ENCODE results near the gene DNA2. TPM values are rescaled to one million over a fixed set of nuclear protein-coding genes. Genes with fewer than 3 reads are reported as not detected.

The DNA2 gene
- total and polyA plus RNA-seq, 2 donors (not counting 1 experiment from before 2014, with no cell fraction given) = 1.6 to 6.5 TPM

- intact Hi-C loops (cut with micrococcal nuclease) = loop anchor here (1.0 to 10.0 kb wide), 7 partner anchors 64 to 622 kb away; partner anchors contain the start of genes CCAR1, DDX21, DNA2 and SIRT1
- ATAC-seq (ENCODE audit: low read depth) (peak; percentile 93), DNase-seq (peak; percentile 91)
- Histone ChIP-seq H3K9me3 (ENCODE audit: control extremely low read depth in 1 of 3, control insufficient read depth in 2 of 3, insufficient read depth in 1 of 3, low read length in 2 of 3) (no peaks in the 10 kb centered on the region), H3K27me3 (replicated peaks in 1 of 4; ENCODE audit: control extremely low read depth in 1 of 4, control insufficient read depth in 3 of 4, insufficient read depth in 4 of 4, low read length in 3 of 4) (no peaks in the 10 kb centered on the region), H3K36me3 (replicated peaks in 1 of 2; ENCODE audit: control extremely low read depth in 1 of 2, control insufficient read depth in 1 of 2, extremely low read depth in 1 of 2, insufficient read depth in 2 of 2, low read length in 1 of 2) (no peaks in the 10 kb centered on the region), H3K4me1 (ENCODE audit: control insufficient read depth in 2 of 2, insufficient read depth in 2 of 2, low read length in 2 of 2) (peaks cover 6 to 9% of the 10 kb centered on the region in 2 donors), H4K20me1 (ENCODE audit: control insufficient read depth, insufficient read depth, low read length, poor library complexity, severe bottlenecking) (peaks cover 7% of the 10 kb centered on the region), H3K27ac (ENCODE audit: low read length in 2 of 2) (peak within 1 kb of the TSS; percentile 51 to 83), H3K4me3 (ENCODE audit: control extremely low read depth in 1 of 5, extremely low read depth in 1 of 5, insufficient read depth in 1 of 5, low read depth in 2 of 5, low read length in 4 of 5) (peak within 1 kb of the TSS; percentile 79 to 94 (median 91)), H3K79me2 (ENCODE audit: control insufficient read depth, insufficient read depth, low read length) (peaks cover 36% of the 10 kb centered on the region), H3K9ac (ENCODE audit: low read length) (peak within 1 kb of the TSS; percentile 91), H3K4me2 (replicated peaks; ENCODE audit: low read depth, low read length, poor library complexity, severe bottlenecking) (peak within 1 kb of the TSS; percentile 82), H2AFZ (ENCODE audit: insufficient read depth, low read depth, low read length, poor library complexity, severe bottlenecking) (peak within 1 kb of the TSS; percentile 97)
- ChIA-PET CTCF (interaction anchor here (0.6 to 1.8 kb wide), 6 partner anchors 9 to 636 kb away, joined by 3 to 6 read pairs (median 4); partner anchors contain the start of gene DNA2), POLR2A (interaction anchor here (0.6 to 1.8 kb wide), 4 partner anchors 9 to 1003 kb away, joined by 3 to 10 read pairs (median 8); partner anchors contain the start of genes HNRNPH3 and PBLD)
- Mint-ChIP-seq H3K4me1 (peaks cover 22% of the 10 kb centered on the region), H3K27me3 (no peaks in the 10 kb centered on the region), H3K9me3 (ENCODE audit: insufficient read depth) (no peaks in the 10 kb centered on the region), H3K27ac (peak within 1 kb of the TSS; percentile 89), H3K4me3 (peak within 1 kb of the TSS; percentile 92)
- TF ChIP-seq CTCF (IDR thresholded peaks at IDR 0.05) = peak; percentile 73
- no peak for TF ChIP-seq EZH2 (IDR thresholded peaks at IDR 0.05; ENCODE audit: borderline replicate concordance, insufficient read depth, low read depth, low read length, poor library complexity, severe bottlenecking)
- under 1% methylated on average over 79 of the region's 79 CpGs for WGBS (ENCODE audit: insufficient coverage)
Measured at GRCh38 chr10:68406815-68407548, 64.8 kb downstream of the DNA2 start, which contains the start of gene RUFY2. TSS of gene RUFY2 (minus strand) at chr10:68407277. CDS start at chr10:68407189, 88 bp downstream.

Data from B cell (primary cell).